ENCODE results near the gene SNX19.
A peak's percentile ranks its signal among the peaks of the same experiment; 100 is the strongest.

Gene SNX19

GRCh38 chr11:130915603-130916237, 559 bp downstream of the SNX19 start:
- H3K4me3 ChIP-seq (ENCODE audit: low read depth, low read length), result peak overlapping the region; percentile 94

DNA sequence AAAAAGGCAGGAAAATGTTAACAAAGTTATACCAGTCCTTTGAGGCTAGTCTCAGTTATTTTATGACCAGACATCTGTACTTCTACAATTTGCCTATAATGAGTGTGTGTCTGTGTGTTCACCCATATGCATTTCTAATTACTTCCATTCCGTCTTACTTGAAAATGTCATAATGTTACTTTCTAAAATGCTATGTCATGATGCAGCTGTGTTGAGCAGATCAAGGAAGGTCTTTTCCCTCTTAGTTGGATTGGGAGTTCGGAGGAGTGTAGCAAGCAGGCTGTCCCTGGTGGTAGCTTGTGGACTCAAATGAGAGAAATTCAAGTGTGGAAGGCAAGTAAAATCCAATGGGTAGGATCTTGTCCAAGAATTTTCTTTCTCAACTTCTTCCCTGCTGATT, 3.0 kb downstream of the SNX19 start:
- no peak overlapping the region for H3K4me3 ChIP-seq (ENCODE audit: low read depth, low read length)
- DNase-seq (ENCODE audit: low read depth), result no peak
- TF ChIP-seq, protein P1, sequence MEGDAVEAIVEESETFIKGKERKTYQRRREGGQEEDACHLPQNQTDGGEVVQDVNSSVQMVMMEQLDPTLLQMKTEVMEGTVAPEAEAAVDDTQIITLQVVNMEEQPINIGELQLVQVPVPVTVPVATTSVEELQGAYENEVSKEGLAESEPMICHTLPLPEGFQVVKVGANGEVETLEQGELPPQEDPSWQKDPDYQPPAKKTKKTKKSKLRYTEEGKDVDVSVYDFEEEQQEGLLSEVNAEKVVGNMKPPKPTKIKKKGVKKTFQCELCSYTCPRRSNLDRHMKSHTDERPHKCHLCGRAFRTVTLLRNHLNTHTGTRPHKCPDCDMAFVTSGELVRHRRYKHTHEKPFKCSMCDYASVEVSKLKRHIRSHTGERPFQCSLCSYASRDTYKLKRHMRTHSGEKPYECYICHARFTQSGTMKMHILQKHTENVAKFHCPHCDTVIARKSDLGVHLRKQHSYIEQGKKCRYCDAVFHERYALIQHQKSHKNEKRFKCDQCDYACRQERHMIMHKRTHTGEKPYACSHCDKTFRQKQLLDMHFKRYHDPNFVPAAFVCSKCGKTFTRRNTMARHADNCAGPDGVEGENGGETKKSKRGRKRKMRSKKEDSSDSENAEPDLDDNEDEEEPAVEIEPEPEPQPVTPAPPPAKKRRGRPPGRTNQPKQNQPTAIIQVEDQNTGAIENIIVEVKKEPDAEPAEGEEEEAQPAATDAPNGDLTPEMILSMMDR (IDR thresholded peaks at IDR 0.05; ENCODE audit: control insufficient read depth, extremely low read depth, insufficient read depth), result no peak

More at GRCh38 chr11:130915603-130916237, 559 bp downstream of the SNX19 start:
- no peak for DNase-seq (ENCODE audit: low read depth)
- TF ChIP-seq, protein P1 (IDR thresholded peaks at IDR 0.05; ENCODE audit: control insufficient read depth, extremely low read depth, insufficient read depth), result no peak

DNA sequence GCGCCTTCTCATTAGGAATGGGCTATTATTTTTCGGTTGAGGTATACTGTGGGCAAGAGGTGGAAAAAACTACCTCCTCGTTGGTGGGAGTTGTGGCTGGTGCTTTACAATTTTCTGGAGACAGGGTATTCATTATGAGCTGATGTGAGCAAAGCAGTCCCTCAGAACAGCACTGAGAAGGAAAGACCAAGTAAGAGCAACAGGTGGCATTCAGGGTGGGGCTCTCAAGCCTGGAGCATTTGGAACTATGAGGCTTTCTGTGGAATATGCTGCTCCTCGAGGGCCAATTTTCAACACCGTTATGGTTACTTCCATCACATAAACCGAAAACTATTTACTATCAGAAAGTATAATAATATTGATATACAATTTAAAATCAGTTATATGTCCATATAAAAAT, 3.7 kb downstream of the SNX19 start:
- no peak overlapping the region for H3K4me3 ChIP-seq (ENCODE audit: low read depth, low read length)
- TF ChIP-seq, protein P1 (IDR thresholded peaks at IDR 0.05; ENCODE audit: control insufficient read depth, extremely low read depth, insufficient read depth), result no peak
- DNase-seq (ENCODE audit: low read depth), result no peak

DNA sequence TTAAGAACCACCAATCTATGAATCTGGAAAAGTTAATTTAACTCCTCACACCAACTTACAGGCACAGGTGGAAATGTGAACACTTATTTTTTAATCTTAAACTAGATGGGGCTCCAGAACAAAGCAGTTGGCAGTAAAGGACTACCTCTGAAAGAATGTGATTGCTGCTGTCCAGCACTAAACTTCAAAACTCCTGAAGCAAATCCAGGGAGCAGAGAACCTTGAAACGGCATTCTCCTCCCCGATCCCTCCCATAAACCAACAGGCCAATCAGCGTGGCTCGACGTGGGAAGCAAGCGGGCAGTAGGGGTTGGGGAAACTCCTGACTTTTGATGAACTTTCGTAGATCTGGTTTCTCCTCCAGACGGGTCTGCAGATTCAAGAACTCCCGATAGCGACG, 5.0 kb downstream of the SNX19 start:
- DNase-seq (ENCODE audit: low read depth), result no peak
- TF ChIP-seq, protein P1 (IDR thresholded peaks at IDR 0.05; ENCODE audit: control insufficient read depth, extremely low read depth, insufficient read depth), result no peak
- no peak overlapping the region for H3K4me3 ChIP-seq (ENCODE audit: low read depth, low read length)

- TF ChIP-seq, protein P1 (IDR thresholded peaks at IDR 0.05; ENCODE audit: control insufficient read depth, extremely low read depth, insufficient read depth), result no peak
- DNase-seq (ENCODE audit: low read depth), result no peak
- no peak overlapping the region for H3K4me3 ChIP-seq (ENCODE audit: low read depth, low read length)
These were observed 6.6 kb downstream of the SNX19 start for GRCh38 chr11:130909650-130910049.

GRCh38 chr11:130908770-130909625, 7.3 kb downstream of the SNX19 start:
- H3K4me3 ChIP-seq (ENCODE audit: low read depth, low read length), result no peak overlapping the region
- TF ChIP-seq, protein P1 (IDR thresholded peaks at IDR 0.05; ENCODE audit: control insufficient read depth, extremely low read depth, insufficient read depth), result no peak
- no peak for DNase-seq (ENCODE audit: low read depth)
